PFSK-1 (cell line): Measurements from ENCODE around the gene ACTL7B.

Experiments used
- FOXP2 ChIP-seq: optimal IDR thresholded peaks from 2 replicates; pipeline ENCODE3; 2011; ENCODE audit warnings: borderline replicate concordance, control low read depth, inconsistent platforms; ENCODE audit not compliant: insufficient read depth; ENCODE audit errors: extremely low read length, extremely low read depth
- POLR2AphosphoS5 ChIP-seq: IDR thresholded peaks from 2 replicates; pipeline ENCODE4 v1.6.1; 2012; ENCODE audit warnings: low read depth, mild to moderate bottlenecking, control low read depth, low read length, moderate library complexity
- SIN3A ChIP-seq: IDR thresholded peaks from 2 replicates; pipeline ENCODE4 v1.6.1; 2012; ENCODE audit warnings: mild to moderate bottlenecking, low read length, moderate library complexity, borderline replicate concordance; ENCODE audit not compliant: insufficient read depth
- TAF1 ChIP-seq: IDR thresholded peaks from 2 replicates; pipeline ENCODE4 v1.6.1; 2012; ENCODE audit warnings: low read length, control low read depth, borderline replicate concordance; ENCODE audit not compliant: insufficient read depth
- TF ChIP-seq, protein P1 (sequence below), 2 experiments: IDR thresholded peaks; 2 replicates each; pipeline versions ENCODE4 v1.6.1 to v1.8.0; 2011 to 2012; ENCODE audit warnings: low read depth in 2 of 2, low read length in 2 of 2, control low read depth in 1 of 2, inconsistent platforms in 1 of 2, mild to moderate bottlenecking in 1 of 2, moderate library complexity in 1 of 2; ENCODE audit not compliant: insufficient read depth in 1 of 2

DNA sequence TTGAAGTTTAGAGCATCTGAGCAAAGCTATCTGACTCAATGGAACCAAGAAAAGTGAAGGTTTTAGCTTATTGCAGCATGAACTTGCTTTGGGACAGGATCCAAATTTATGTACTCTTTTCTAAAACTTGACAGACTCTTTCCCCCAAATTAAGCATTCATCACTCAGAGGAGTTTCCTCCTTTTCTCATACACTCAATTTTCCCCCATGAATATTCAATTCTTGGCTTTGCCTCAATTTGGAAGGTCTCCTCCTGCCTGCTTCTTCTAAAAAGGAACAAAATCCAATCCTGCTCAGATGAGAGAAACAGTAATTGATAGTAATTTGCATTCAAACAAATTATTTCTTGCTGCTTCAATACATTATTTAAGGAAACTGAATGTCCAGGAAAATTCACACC is 11.3 kb upstream of the ACTL7B start:
- TF ChIP-seq POLR2AphosphoS5 = no peak
- no peak for TF ChIP-seq SIN3A
- TF ChIP-seq, protein P1, sequence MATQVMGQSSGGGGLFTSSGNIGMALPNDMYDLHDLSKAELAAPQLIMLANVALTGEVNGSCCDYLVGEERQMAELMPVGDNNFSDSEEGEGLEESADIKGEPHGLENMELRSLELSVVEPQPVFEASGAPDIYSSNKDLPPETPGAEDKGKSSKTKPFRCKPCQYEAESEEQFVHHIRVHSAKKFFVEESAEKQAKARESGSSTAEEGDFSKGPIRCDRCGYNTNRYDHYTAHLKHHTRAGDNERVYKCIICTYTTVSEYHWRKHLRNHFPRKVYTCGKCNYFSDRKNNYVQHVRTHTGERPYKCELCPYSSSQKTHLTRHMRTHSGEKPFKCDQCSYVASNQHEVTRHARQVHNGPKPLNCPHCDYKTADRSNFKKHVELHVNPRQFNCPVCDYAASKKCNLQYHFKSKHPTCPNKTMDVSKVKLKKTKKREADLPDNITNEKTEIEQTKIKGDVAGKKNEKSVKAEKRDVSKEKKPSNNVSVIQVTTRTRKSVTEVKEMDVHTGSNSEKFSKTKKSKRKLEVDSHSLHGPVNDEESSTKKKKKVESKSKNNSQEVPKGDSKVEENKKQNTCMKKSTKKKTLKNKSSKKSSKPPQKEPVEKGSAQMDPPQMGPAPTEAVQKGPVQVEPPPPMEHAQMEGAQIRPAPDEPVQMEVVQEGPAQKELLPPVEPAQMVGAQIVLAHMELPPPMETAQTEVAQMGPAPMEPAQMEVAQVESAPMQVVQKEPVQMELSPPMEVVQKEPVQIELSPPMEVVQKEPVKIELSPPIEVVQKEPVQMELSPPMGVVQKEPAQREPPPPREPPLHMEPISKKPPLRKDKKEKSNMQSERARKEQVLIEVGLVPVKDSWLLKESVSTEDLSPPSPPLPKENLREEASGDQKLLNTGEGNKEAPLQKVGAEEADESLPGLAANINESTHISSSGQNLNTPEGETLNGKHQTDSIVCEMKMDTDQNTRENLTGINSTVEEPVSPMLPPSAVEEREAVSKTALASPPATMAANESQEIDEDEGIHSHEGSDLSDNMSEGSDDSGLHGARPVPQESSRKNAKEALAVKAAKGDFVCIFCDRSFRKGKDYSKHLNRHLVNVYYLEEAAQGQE (IDR thresholded peaks at IDR 0.05; ENCODE audit: insufficient read depth in 1 of 2, low read depth in 2 of 2, low read length in 2 of 2) = no peak
- no peak for TF ChIP-seq TAF1
- TF ChIP-seq FOXP2 = no peak
